Transverse colon (tissue), 4 donors: Measurements from ENCODE around the gene HDHD3. TPM values are rescaled to one million over a fixed set of nuclear protein-coding genes. Genes with fewer than 3 reads are reported as not detected.
A peak's percentile ranks its signal among the peaks of the same experiment; 100 is the strongest.
"Not testable (repeated sequence)": the region's sequence is repeated elsewhere in the genome, so short reads cannot be mapped to it uniquely, and the experiment has no call there.

Source experiments
- DNase-seq: peaks from one replicate; pipeline ENCODE4 v3.0.0-alpha.2; 2019
- H3K27ac ChIP-seq, 4 donors: fragments of 200-600 bp; sonication (generic); 2 replicates each; pipeline ENCODE4 v1.5.1; 2016 to 2018; ENCODE audit warnings: inconsistent platforms in 4 of 4
- H3K27me3 ChIP-seq: fragments of 200-600 bp; sonication (generic); 2 replicates; pipeline ENCODE4 v1.5.1; 2017; ENCODE audit warnings: inconsistent platforms
- H3K36me3 ChIP-seq, 4 donors: fragments of 200-600 bp; sonication (generic); 2 replicates each; pipeline ENCODE4 v1.5.1; 2017 to 2019; ENCODE audit warnings: inconsistent platforms in 4 of 4
- H3K4me1 ChIP-seq, 4 donors: fragments of 200-600 bp; sonication (generic); 2 replicates each; pipeline ENCODE4 v1.5.1; 2017 to 2020; ENCODE audit warnings: inconsistent platforms in 4 of 4
- H3K4me3 ChIP-seq, 4 donors: fragments of 200-600 bp; sonication (generic); 1 replicate in 1 of 4; 2 replicates in 3 of 4; pipeline versions ENCODE4 v1.5.1 to v1.6.1; 2017 to 2019; ENCODE audit warnings: inconsistent platforms in 4 of 4
- H3K9me3 ChIP-seq, 2 donors: fragments of 200-600 bp; sonication (generic); 2 replicates each; pipeline ENCODE4 v1.5.1; 2017 to 2019; ENCODE audit warnings: inconsistent platforms in 2 of 2
- EP300 ChIP-seq: sonication (generic); formaldehyde crosslinking; IDR thresholded peaks from one replicate; pipeline ENCODE4 v1.6.1; 2017; ENCODE audit warnings: antibody characterized with exemption, low read depth
- POLR2A ChIP-seq: fragments of 450-650 bp; IDR thresholded peaks from one replicate; pipeline ENCODE4 v1.6.1; 2016; ENCODE audit warnings: antibody characterized with exemption, mild to moderate bottlenecking, moderate library complexity
- POLR2AphosphoS5 ChIP-seq, 3 donors: sonication (generic); formaldehyde crosslinking; IDR thresholded peaks; one replicate each; pipeline ENCODE4 v1.6.1; 2016; ENCODE audit warnings: antibody characterized with exemption in 3 of 3
- WGBS, 2 donors: methylation state at CpG; one replicate each; pipeline ENCODE4 v1.1.5; 2018; ENCODE audit warnings: low coverage in 1 of 2; 5-methylcytosine and 5-hydroxymethylcytosine counted together
- in situ Hi-C, 4 donors: fragments of 200-750 bp; cut with MboI; loops; one replicate each; pipeline versions ENCODE4 v1.15.0 to v1.15.1; 2017; ENCODE audit warnings: low sequenced_read_pairs in 3 of 4, low pct_ligation_motif_present in 1 of 4, low pct_unique_long_range_greater_than_20kb in 1 of 4
- intact Hi-C: fragments of 100-400 bp; cut with DNase I; formaldehyde crosslinking; loops from one replicate; pipeline ENCODE4 v1.15.1; 2023; ENCODE audit warnings: low total_unique reads
- total RNA-seq, 4 donors: library from RNA; depleted of rRNA; stranded (reverse); fragments of >200 nt; gene quantifications; one replicate each; pipeline ENCODE4 v1.1.0, GENCODE V29; 2016
- TF ChIP-seq, protein P1 (sequence below), 5 experiments: fragments of 200-600 bp in 3 of 5; fragments of 450-650 bp in 2 of 5; sonication (generic) in 3 of 5; IDR thresholded peaks; 1 replicate in 2 of 5; 2 replicates in 3 of 5; pipeline ENCODE4 v1.5.1; 2016 to 2017; ENCODE audit warnings: antibody characterized with exemption in 5 of 5, inconsistent platforms in 3 of 5, mild to moderate bottlenecking in 2 of 5, moderate library complexity in 1 of 5

HDHD3 gene
- total RNA-seq, 4 donors from 2014 or later: 156 to 269 (median 237) TPM

DNA sequence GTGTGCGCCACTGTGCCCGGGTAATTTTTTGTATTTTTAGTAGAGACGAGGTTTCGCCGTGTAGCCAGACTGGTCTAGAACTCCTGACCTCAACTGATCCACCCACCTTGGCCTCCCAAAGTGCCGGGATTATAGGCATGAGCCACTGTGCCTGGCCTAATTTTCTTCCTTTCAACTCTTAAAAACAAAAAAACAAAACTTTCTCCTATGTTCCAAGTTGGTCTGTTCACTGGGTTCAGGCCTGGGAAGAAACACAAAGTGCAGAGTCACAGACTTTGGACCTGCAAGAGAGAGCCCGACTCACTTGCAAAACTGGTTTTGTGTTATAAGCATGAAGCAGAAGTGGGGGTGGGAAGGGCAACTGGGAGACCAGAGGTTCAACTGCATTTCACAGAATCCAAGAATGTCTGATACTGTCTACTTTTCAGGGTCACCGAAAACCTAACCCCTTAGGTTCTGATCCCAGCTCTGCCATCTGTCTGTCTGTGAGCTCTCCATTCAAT lies 5.2 kb upstream of the HDHD3 start:
- H3K4me1 ChIP-seq: peaks cover 3 to 53% (median 36%) of the 10 kb centered on the region in 4 donors
- WGBS, 2 donors: 42 to 53% methylated on average over 4 to 8 of the region's 8 CpGs
- H3K9me3 ChIP-seq: no peaks in the 10 kb centered on the region
- intact Hi-C loops (no loop called here), in situ Hi-C loops (no loop called here)
- no peak for TF ChIP-seq POLR2A
- TF ChIP-seq EP300: peak; percentile 54
- peak in 2 of 3 donors; percentile 68 to 79 for TF ChIP-seq POLR2AphosphoS5 (IDR thresholded peaks at IDR 0.05)
- TF ChIP-seq, protein P1, sequence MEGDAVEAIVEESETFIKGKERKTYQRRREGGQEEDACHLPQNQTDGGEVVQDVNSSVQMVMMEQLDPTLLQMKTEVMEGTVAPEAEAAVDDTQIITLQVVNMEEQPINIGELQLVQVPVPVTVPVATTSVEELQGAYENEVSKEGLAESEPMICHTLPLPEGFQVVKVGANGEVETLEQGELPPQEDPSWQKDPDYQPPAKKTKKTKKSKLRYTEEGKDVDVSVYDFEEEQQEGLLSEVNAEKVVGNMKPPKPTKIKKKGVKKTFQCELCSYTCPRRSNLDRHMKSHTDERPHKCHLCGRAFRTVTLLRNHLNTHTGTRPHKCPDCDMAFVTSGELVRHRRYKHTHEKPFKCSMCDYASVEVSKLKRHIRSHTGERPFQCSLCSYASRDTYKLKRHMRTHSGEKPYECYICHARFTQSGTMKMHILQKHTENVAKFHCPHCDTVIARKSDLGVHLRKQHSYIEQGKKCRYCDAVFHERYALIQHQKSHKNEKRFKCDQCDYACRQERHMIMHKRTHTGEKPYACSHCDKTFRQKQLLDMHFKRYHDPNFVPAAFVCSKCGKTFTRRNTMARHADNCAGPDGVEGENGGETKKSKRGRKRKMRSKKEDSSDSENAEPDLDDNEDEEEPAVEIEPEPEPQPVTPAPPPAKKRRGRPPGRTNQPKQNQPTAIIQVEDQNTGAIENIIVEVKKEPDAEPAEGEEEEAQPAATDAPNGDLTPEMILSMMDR (IDR thresholded peaks at IDR 0.05): no peak
- peak; percentile 79 for DNase-seq
- H3K27me3 ChIP-seq: no peaks in the 10 kb centered on the region
- peak overlapping the region in 1 of 4 donors; percentile 17 for H3K4me3 ChIP-seq
- H3K36me3 ChIP-seq: no peaks in the 10 kb centered on the region
- peak overlapping the region; percentile 86 to 91 (median 88) for H3K27ac ChIP-seq

DNA sequence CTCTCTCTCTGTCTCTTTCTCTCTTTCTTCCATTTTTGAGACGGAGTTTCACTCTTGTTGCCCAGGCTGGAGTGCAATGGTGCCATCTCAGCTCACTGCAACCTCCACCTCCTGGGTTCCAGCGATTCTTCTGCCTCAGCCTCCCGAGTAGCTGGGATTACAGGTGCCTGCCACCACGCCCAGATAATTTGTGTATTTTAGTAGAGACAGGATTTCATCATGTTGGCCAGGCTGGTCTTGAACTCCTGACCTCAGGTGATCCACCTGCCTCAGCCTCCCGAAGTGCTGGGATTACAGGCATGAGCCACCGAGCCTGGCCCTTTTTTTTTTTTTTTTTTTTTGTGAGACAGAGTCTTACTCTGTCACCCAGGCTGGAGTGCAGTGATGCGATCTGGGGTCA lies 4.7 kb upstream of the HDHD3 start:
- H3K9me3 ChIP-seq, intact Hi-C loops, H3K4me3 ChIP-seq, DNase-seq, H3K27me3 ChIP-seq, in situ Hi-C loops, H3K36me3 ChIP-seq: not testable (repeated sequence)
- Histone ChIP-seq H3K27ac (peak overlapping the region; percentile 86 to 91 (median 88)), H3K4me1 (peaks cover 3 to 48% (median 31%) of the 10 kb centered on the region in 4 donors)
- WGBS, 2 donors: 39% methylated on average over 7 of the region's 7 CpGs; no CpG with 5 or more reads in 1 of the 2 donors

DNA sequence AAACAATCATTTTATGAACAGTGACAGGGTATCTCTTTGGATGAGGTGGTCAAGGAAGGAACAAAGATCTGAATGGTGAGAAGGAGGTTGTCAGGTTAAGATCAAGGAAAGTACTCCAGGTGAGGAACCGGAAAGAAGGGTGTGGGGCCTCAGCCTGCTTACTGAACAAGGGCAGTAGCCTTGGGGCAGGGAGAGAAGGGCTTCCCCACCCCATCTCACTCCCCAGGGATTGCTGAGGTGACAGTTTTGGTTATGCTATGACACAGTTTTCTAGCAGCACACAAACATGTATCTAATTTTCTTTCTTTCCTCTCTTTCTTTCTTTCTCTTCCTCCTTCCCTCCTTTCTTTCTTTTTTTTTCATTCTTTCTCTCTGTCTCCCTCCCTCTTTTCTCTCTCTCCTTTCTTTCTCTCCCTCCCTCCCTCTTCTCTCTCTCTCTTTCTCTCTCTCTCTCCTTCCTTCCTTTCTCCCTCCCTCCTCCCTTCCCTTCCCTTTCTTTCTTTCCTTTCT lies 4.1 kb upstream of the HDHD3 start:
- Histone ChIP-seq H3K27ac (peak overlapping the region; percentile 86 to 91 (median 88)), H3K4me3 (no peak overlapping the region), H3K9me3 (no peaks in the 10 kb centered on the region), H3K4me1 (peaks cover 3 to 46% (median 29%) of the 10 kb centered on the region in 4 donors), H3K36me3 (no peaks in the 10 kb centered on the region), H3K27me3 (no peaks in the 10 kb centered on the region)
- peak; percentile 58 for DNase-seq
- TF ChIP-seq EP300: no peak
- TF ChIP-seq POLR2AphosphoS5 (IDR thresholded peaks at IDR 0.05): no peak
- TF ChIP-seq, protein P1 (IDR thresholded peaks at IDR 0.05): no peak
- no peak for TF ChIP-seq POLR2A
- intact Hi-C loops: no loop called here
- in situ Hi-C loops: no loop called here
- WGBS, 2 donors: 29% methylated on average over 1 of the region's 1 CpG; no CpG with 5 or more reads in 1 of the 2 donors

DNA sequence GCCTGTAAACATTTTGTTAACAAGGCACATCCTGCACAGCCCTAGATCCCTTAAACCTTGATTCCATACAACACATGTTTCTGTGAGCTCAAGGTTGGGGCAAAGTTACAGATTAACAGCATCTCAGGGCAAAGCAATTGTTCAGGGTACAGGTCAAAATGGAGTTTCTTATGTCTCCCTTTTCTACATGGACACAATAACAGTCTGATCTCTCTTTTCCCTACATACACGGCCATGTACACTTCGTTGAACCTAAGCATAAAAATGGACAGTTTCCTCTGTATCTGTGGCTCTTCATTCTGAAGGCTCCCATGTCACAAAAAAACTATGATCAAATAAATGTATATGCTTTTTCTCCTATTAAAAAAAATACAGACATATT lies 3.0 kb upstream of the HDHD3 start:
- H3K27me3 ChIP-seq, H3K9me3 ChIP-seq, DNase-seq, intact Hi-C loops, H3K4me3 ChIP-seq, H3K36me3 ChIP-seq, in situ Hi-C loops: not testable (repeated sequence)
- 53 to 75% methylated on average over 2 of the region's 2 CpGs for WGBS, 2 donors
- H3K4me1 ChIP-seq: peaks cover 3 to 53% (median 35%) of the 10 kb centered on the region in 4 donors
- peak overlapping the region; percentile 86 to 91 (median 88) for H3K27ac ChIP-seq

DNA sequence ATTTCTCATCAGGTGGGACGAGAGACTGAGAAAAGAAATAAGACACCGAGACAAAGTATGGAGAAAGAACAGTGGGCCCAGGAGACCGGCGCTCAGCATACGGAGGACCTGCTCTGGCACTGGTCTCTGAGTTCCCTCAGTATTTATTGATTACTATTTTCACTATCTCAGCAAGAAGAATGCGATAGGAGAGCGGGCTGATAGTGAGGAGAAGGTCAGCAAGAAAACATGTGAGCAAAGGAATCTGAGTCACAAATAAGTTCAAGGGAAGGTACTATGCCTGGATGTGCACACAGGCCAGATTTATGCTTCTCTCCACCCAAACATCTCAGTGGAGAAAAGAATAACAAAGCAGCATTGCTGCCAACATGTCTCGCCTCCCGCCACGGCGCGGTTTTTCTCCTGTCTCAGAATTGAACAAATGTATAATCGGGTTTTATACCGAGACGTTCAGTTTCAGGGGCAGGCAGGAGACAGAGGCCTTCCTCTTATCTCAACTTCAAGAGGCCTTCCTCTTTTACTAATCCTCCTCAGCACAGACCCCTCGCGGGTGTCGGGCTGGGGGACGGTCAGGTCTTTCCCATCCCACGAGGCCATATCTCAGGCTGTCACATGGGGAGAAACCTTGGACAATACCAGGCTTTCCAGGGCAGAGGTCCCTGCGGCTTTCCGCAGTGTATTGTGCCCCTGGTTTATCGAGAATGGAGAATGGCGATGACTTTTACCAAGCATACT lies 2.5 kb upstream of the HDHD3 start:
- H3K27ac ChIP-seq: peak overlapping the region in 3 of 4 donors; percentile 15 to 94 (median 91)
- 69 to 80% methylated on average over 5 to 23 of the region's 24 CpGs for WGBS, 2 donors
- H3K4me3 ChIP-seq, H3K36me3 ChIP-seq, intact Hi-C loops, in situ Hi-C loops, H3K9me3 ChIP-seq, DNase-seq, H3K27me3 ChIP-seq: not testable (repeated sequence)
- H3K4me1 ChIP-seq: peaks cover 3 to 58% (median 38%) of the 10 kb centered on the region in 4 donors
